GM10847 (cell line): Measurements from ENCODE around the gene FRMD4B.

Source experiments
- POLR2A ChIP-seq: IDR thresholded peaks from 2 replicates; pipeline ENCODE4 v1.6.1; 2011; ENCODE audit not compliant: insufficient read length; ENCODE audit errors: extremely low read depth

FRMD4B gene

GRCh38 chr3:69142797-69143454 is 243.0 kb downstream of the FRMD4B start:
- no peak for TF ChIP-seq POLR2A

DNA sequence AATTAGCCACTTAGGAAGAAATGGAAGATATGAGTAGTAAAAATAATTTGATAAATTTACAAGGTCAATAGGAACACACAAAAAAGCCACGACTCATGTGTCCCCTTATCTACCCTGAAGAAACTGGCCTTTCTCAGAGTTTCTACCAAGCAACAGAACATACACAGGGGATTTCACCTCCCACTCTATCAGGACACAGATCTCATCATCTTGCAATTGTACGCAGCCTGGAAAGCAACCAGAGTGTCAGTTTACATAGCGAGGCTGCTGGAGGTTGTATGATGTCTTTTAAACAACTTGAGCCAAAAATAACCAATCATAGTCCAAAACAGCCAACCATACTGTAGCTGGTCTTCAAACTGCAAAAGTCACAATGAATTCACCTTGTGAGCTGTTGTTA is 243.8 kb downstream of the FRMD4B start:
- TF ChIP-seq POLR2A: no peak

DNA sequence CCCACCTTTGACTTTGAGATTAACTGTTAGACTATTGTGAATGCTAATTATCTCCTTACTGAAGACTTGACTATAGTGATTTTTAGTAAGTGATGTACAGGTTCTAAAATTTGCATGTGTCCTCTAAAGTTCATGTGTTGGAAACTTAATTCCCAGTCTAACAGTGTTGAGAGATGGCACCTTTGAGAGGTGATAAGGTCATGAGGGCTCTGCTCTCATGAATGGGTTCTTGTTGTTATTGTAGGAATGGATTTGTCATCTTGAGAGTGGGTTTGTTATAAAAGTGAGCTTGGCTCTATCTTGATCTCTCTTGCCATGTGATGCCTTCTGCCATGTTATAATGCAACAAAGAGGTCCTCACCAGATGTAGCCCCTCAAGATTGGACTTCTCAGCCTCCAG is 244.6 kb downstream of the FRMD4B start:
- no peak for TF ChIP-seq POLR2A

DNA sequence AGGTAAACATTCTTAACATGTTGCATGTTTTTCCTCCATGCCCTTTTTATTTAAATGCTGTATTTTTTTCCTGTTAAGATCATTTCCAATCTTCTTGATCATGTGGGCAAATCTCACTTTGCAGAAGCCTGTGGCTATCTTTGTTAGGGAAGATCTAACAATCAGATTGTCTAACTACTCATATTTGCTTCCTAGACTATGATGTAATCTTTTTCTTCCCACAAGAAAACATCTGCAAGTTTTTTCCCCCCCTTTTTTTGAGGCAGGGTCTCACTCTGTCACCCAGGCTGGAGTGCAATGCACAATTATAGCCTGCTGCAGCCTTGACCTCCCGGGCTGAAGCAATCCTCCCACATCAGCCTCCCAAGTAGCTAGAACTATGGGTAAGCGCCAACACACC is 248.5 kb downstream of the FRMD4B start:
- TF ChIP-seq POLR2A: no peak

GRCh38 chr3:69137005-69137404 is 248.9 kb downstream of the FRMD4B start:
- TF ChIP-seq POLR2A: no peak

DNA sequence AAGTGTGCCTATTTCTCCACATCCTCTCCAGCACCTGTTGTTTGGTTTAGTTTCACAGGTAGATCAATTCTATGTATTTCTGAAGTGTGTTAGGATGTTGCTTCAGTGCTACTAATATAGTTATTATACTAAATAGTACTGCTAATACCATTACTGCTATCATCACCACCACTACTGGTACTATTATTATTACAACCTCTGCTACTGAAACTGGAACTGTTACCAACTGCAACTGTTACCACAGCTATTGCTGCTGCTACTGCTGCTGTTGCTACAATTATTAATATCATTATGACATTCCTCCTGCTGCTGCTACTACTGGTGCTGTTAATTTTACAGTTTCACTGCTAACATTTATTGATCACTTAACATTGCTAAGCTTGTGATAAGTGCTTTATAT is 255.2 kb downstream of the FRMD4B start:
- TF ChIP-seq POLR2A: no peak

GRCh38 chr3:69129531-69129930 is 256.4 kb downstream of the FRMD4B start:
- TF ChIP-seq POLR2A: no peak

DNA sequence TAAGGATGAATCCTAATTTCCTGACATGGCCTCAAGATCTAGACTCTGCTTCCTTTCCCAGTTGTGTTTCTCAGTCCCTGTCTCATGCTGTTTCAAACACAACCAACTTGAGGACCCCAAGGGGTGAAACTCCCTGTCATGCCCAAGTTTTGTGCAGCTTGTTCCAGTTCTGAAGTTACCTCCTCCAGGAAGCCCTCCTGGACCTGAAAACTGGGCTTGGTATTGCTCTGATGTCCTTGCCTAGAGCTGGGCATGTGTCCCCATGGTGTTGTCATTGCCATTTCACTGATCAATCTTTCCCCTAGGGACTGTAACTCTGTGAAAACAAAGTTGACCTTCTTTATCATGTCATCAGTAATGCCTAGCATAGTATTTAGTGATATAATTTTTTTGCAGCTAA is 257.4 kb downstream of the FRMD4B start:
- TF ChIP-seq POLR2A: no peak

DNA sequence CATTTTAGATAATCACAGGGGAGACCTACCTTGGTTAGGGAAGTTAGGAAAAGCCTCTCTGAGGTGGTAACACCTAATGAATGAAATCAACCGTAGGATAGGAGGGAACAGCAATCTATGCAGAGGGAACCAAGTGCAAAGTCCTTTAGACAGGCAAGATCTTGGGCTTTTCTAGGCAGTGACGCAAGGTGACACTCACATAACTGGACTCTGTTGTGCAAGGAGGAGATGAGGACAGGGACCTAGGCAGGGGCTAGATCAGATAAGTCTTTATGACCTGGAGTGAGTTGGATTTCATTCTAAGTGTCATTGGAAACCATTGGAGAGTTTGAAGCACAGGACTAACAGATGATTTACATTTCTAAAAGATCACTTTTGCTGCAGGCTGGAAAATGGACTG is 258.9 kb downstream of the FRMD4B start:
- TF ChIP-seq POLR2A: no peak

- no peak for TF ChIP-seq POLR2A
These were observed 259.7 kb downstream of the FRMD4B start for GRCh38 chr3:69126216-69126615.

DNA sequence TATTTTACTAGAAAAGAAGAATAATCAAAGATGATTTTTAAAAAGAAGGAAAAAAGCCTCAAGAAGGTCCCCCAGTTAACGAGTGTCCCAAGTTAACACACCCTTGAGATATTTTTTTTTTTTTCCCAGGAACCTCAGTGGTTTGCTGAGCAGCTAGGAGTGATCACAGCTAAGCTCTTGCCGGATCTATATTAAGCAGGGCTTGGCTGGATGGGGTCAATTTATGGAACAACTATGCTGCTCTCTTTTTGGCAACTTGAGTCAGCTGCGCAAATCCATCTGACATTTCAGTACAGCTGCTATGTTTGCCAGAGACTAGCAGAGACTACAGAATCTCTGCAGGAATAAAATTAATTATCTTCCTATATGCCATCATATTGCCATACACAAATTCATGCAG is 263.5 kb downstream of the FRMD4B start, which contains the start of gene LMOD3:
TSS of gene LMOD3 (minus strand) at position 193 of the 400 bp plus-strand sequence. CDS start 209 bp downstream, outside the sequence.
- no peak for TF ChIP-seq POLR2A

DNA sequence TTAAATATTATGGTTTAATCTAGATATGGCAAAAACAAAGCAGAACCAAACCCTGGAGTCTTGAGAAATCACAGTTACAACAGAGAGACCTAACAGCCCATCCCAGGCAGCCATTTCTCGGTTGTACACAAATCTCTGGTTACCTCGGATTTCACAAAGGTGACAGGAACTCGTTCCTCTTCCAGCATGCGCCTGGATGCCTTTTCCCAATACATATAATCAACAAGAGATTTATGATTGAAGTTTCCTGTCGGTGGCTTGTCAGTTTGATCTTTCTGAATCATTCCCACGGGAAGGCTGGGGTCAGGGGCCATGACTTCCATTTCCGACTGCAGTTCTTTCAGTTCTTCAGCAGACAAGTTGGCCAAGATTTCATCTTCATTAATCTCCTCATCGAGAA is 263.9 kb downstream of the FRMD4B start:
- no peak for TF ChIP-seq POLR2A

GRCh38 chr3:69121513-69121912 is 264.4 kb downstream of the FRMD4B start:
- no peak for TF ChIP-seq POLR2A

DNA sequence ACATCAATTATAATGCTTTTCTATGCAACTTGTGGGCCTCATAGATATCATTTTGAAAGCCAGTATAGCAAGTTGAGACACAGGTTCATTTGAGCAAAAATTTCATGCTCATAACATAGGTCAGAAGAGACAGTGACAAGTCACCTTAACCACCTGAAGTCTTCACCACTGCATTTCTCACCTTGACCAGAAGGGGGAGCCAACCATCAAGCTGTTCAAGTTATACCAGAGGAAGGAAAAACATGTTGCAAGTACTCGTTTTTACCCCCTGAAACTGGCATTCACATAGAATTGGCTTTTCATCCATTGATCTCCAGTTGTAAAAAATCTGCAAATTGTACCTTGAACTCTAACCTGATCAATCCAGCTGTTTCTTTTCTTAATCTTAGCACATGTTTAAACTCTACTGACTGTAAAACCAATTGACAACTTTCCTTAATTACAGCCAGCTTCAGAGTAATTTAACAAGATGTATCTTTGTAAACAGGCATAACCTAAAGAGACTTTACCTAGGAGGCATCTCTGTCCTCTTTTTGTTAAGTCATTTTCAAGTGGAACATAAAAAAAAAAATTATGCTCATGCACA is 264.9 kb downstream of the FRMD4B start:
- no peak for TF ChIP-seq POLR2A
